ENCODE measurements around the gene SHH.
A peak's percentile ranks its signal among the peaks of the same experiment; 100 is the strongest.

Gene SHH

DNA sequence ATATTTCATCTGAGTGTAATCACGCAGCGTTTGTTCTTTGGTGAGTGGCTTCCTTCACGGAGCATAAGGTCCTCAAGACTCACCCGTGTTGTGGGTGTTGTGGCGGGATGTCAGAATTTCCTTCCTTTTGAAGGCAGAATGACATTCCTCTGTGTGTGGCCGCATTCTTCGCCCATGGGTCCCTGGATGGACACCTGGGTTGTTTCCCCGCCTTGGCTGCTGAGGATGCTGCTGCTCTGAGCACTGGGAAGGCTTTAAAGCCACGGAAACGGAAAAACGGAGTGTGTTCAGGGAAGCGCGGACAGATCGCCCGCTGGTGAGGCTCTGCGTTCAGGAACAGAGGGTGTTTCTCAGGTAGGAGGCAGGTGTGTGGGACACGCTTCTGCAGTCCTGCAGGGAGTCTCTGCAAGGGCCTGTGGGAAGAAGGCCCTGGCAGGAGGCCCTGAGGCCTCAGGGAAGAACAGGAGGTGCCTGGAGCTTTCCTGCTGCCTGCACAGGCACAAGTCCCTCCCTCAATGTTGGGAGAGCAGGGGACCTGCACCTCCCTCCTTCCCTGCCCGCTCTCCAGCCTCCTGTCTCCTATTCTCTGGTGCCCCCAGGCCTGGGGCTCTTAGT is 35.7 kb upstream of the SHH start:
- DNase-seq = no peak
- Histone ChIP-seq H3F3A (ENCODE audit: insufficient read depth, low read length) (no peaks in the 10 kb centered on the region), H3K4me1 (ENCODE audit: low read length) (no peaks in the 10 kb centered on the region), H3K4me2 (ENCODE audit: low read depth, low read length) (no peak overlapping the region), H3K9me3 (replicated peaks; ENCODE audit: insufficient read depth, low read length) (no peaks in the 10 kb centered on the region), H3K27me3 (replicated peaks; ENCODE audit: insufficient read depth, low read length) (peaks cover 69% of the 10 kb centered on the region), H3K9ac (ENCODE audit: low read length) (no peak overlapping the region), H2AFZ (ENCODE audit: low read length) (no peak overlapping the region), H4K20me1 (ENCODE audit: insufficient read depth, low read length) (no peaks in the 10 kb centered on the region), H3K27ac (ENCODE audit: low read length) (no peak overlapping the region), H3K4me3 (ENCODE audit: low read length) (no peak overlapping the region), H3K79me2 (ENCODE audit: low read length) (no peaks in the 10 kb centered on the region), H3K36me3 (replicated peaks; ENCODE audit: insufficient read depth, low read length) (no peaks in the 10 kb centered on the region), H3K9me2 (replicated peaks; ENCODE audit: insufficient read depth, low read length) (no peaks in the 10 kb centered on the region)
- no peak for TF ChIP-seq EZH2phosphoT487 (IDR thresholded peaks at IDR 0.05; ENCODE audit: low read length)
- TF ChIP-seq EZH2 (optimal IDR thresholded peaks at IDR 0.05; ENCODE audit: low read depth, low read length) = no peak
- no peak for TF ChIP-seq CTCF (IDR thresholded peaks at IDR 0.05; ENCODE audit: low read length)

- no peak overlapping the region for H3K4me3 ChIP-seq (ENCODE audit: low read length)
- DNase-seq = no peak
- no peak overlapping the region for H2AFZ ChIP-seq (ENCODE audit: low read length)
- no peaks in the 10 kb centered on the region for H3K9me2 ChIP-seq (replicated peaks; ENCODE audit: insufficient read depth, low read length)
- H3K4me2 ChIP-seq (ENCODE audit: low read depth, low read length) = no peak overlapping the region
- H3K9me3 ChIP-seq (replicated peaks; ENCODE audit: insufficient read depth, low read length) = no peaks in the 10 kb centered on the region
- no peaks in the 10 kb centered on the region for H3K79me2 ChIP-seq (ENCODE audit: low read length)
- peaks cover 74% of the 10 kb centered on the region for H3K27me3 ChIP-seq (replicated peaks; ENCODE audit: insufficient read depth, low read length)
- H3K27ac ChIP-seq (ENCODE audit: low read length) = no peak overlapping the region
- H3K9ac ChIP-seq (ENCODE audit: low read length) = no peak overlapping the region
- H4K20me1 ChIP-seq (ENCODE audit: insufficient read depth, low read length) = no peaks in the 10 kb centered on the region
- no peaks in the 10 kb centered on the region for H3K36me3 ChIP-seq (replicated peaks; ENCODE audit: insufficient read depth, low read length)
- no peaks in the 10 kb centered on the region for H3K4me1 ChIP-seq (ENCODE audit: low read length)
- no peak for TF ChIP-seq EZH2 (optimal IDR thresholded peaks at IDR 0.05; ENCODE audit: low read depth, low read length)
- no peaks in the 10 kb centered on the region for H3F3A ChIP-seq (ENCODE audit: insufficient read depth, low read length)
These were observed 34.7 kb upstream of the SHH start for GRCh38 chr7:155846936-155847335.

- Histone ChIP-seq H3K9me2 (replicated peaks; ENCODE audit: insufficient read depth, low read length) (no peaks in the 10 kb centered on the region), H3F3A (ENCODE audit: insufficient read depth, low read length) (no peaks in the 10 kb centered on the region), H3K9ac (ENCODE audit: low read length) (no peak overlapping the region), H3K27me3 (replicated peaks; ENCODE audit: insufficient read depth, low read length) (peaks cover 80% of the 10 kb centered on the region), H3K4me1 (ENCODE audit: low read length) (no peaks in the 10 kb centered on the region), H4K20me1 (ENCODE audit: insufficient read depth, low read length) (no peaks in the 10 kb centered on the region), H3K79me2 (ENCODE audit: low read length) (no peaks in the 10 kb centered on the region), H3K36me3 (replicated peaks; ENCODE audit: insufficient read depth, low read length) (no peaks in the 10 kb centered on the region), H3K4me2 (ENCODE audit: low read depth, low read length) (no peak overlapping the region), H3K9me3 (replicated peaks; ENCODE audit: insufficient read depth, low read length) (no peaks in the 10 kb centered on the region), H2AFZ (ENCODE audit: low read length) (no peak overlapping the region), H3K27ac (ENCODE audit: low read length) (no peak overlapping the region), H3K4me3 (ENCODE audit: low read length) (no peak overlapping the region)
- TF ChIP-seq EZH2 (optimal IDR thresholded peaks at IDR 0.05; ENCODE audit: low read depth, low read length) (no peak), CTCF (IDR thresholded peaks at IDR 0.05; ENCODE audit: low read length) (no peak), EZH2phosphoT487 (IDR thresholded peaks at IDR 0.05; ENCODE audit: low read length) (no peak)
- peak; percentile 3 for DNase-seq
These were observed 33.9 kb upstream of the SHH start for GRCh38 chr7:155846156-155846555.

DNA sequence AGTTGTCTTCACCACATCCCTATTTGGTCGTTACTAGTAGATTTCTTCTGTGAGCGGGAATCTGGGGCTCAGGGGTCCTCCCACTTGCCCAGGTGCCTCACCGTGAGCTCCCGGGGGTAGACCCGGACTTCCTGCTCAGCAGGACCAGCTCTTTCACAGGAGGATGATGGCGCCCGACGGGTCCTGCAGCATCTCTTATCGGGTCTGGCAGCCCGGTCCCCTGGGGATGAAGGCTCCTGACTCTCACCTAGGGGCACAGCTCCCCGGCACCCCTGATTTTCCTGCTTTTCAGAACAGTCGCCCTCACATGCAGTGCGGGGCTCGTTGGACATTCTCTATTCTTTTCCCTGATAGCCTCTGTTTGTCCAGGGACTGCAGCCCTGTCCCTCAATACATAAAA is 33.0 kb upstream of the SHH start:
- Histone ChIP-seq H2AFZ (ENCODE audit: low read length) (no peak overlapping the region), H3K9me2 (replicated peaks; ENCODE audit: insufficient read depth, low read length) (no peaks in the 10 kb centered on the region), H3K36me3 (replicated peaks; ENCODE audit: insufficient read depth, low read length) (no peaks in the 10 kb centered on the region), H4K20me1 (ENCODE audit: insufficient read depth, low read length) (no peaks in the 10 kb centered on the region), H3K4me1 (ENCODE audit: low read length) (no peaks in the 10 kb centered on the region), H3F3A (ENCODE audit: insufficient read depth, low read length) (no peaks in the 10 kb centered on the region), H3K79me2 (ENCODE audit: low read length) (no peaks in the 10 kb centered on the region), H3K27ac (ENCODE audit: low read length) (no peak overlapping the region), H3K4me2 (ENCODE audit: low read depth, low read length) (no peak overlapping the region), H3K4me3 (ENCODE audit: low read length) (no peak overlapping the region), H3K9ac (ENCODE audit: low read length) (no peak overlapping the region), H3K27me3 (replicated peaks; ENCODE audit: insufficient read depth, low read length) (peaks cover 83% of the 10 kb centered on the region), H3K9me3 (replicated peaks; ENCODE audit: insufficient read depth, low read length) (no peaks in the 10 kb centered on the region)
- TF ChIP-seq CTCF (IDR thresholded peaks at IDR 0.05; ENCODE audit: low read length) (no peak), EZH2 (optimal IDR thresholded peaks at IDR 0.05; ENCODE audit: low read depth, low read length) (no peak), EZH2phosphoT487 (IDR thresholded peaks at IDR 0.05; ENCODE audit: low read length) (no peak)
- peak; percentile 2 for DNase-seq

Data from MM.1S (cell line).